SU-DHL-6 (cell line): Measurements from ENCODE around the gene ACTN4.
"Not testable (repeated sequence)": the region's sequence is repeated elsewhere in the genome, so short reads cannot be mapped to it uniquely, and the experiment has no call there.

Experiments
- H2AFZ ChIP-seq: fragments of 200-600 bp; sonication (generic); 2 replicates; pipeline ENCODE4 v1.6.1; 2014; ENCODE audit warnings: low read depth, mild to moderate bottlenecking, moderate library complexity, mixed read lengths, antibody characterized with exemption, low read length; ENCODE audit not compliant: severe bottlenecking
- H3F3A ChIP-seq: fragments of 200-600 bp; shearing (Covaris generic); 2 replicates; pipeline ENCODE4 v1.6.0; 2016; ENCODE audit warnings: antibody characterized with exemption, mild to moderate bottlenecking; ENCODE audit not compliant: insufficient read depth
- H3K27ac ChIP-seq: fragments of 200-600 bp; sonication (generic); 2 replicates; pipeline ENCODE4 v1.5.1; 2016; ENCODE audit warnings: low read depth, mild to moderate bottlenecking, low read length, moderate library complexity, mixed read lengths
- H3K27me3 ChIP-seq: fragments of 200-600 bp; sonication (generic), shearing (Covaris generic); 2 replicates; pipeline ENCODE4 v1.6.0; 2014; ENCODE audit warnings: mild to moderate bottlenecking, low read length
- H3K36me3 ChIP-seq: fragments of 200-600 bp; sonication (generic); 2 replicates; pipeline ENCODE4 v1.6.1; 2014; ENCODE audit warnings: mild to moderate bottlenecking, low read length, mixed read lengths
- H3K4me2 ChIP-seq: fragments of 300-600, 200-600 bp; shearing (Covaris generic), sonication (generic); 2 replicates; pipeline ENCODE4 v1.6.0; 2014; ENCODE audit warnings: low read length, low read depth, mild to moderate bottlenecking; ENCODE audit not compliant: poor library complexity, severe bottlenecking
- H3K4me3 ChIP-seq: fragments of 200-600 bp; sonication (generic); 2 replicates; pipeline ENCODE4 v1.5.1; 2014; ENCODE audit warnings: antibody characterized with exemption, low read length, mild to moderate bottlenecking, mixed read lengths; ENCODE audit not compliant: insufficient read depth, poor library complexity, severe bottlenecking
- H3K79me2 ChIP-seq: fragments of 200-600 bp; sonication (generic); 2 replicates; pipeline ENCODE4 v1.6.1; 2014; ENCODE audit warnings: mild to moderate bottlenecking, low read length, moderate library complexity; ENCODE audit not compliant: insufficient read depth
- H3K9ac ChIP-seq: fragments of 200-600 bp; sonication (generic); 2 replicates; pipeline ENCODE4 v1.7.0; 2014; ENCODE audit warnings: mild to moderate bottlenecking, low read length
- H3K9me2 ChIP-seq: fragments of 200-600 bp; sonication (generic); replicated peaks from 2 replicates; pipeline ENCODE4 v1.6.1; 2014; ENCODE audit warnings: low read length; ENCODE audit not compliant: insufficient read depth
- H3K9me3 ChIP-seq: fragments of 200-600 bp; sonication (generic); 2 replicates; pipeline ENCODE4 v1.6.1; 2014; ENCODE audit warnings: low read length, mixed read lengths; ENCODE audit not compliant: insufficient read depth
- H4K20me1 ChIP-seq: fragments of 200-600 bp; sonication (generic); 2 replicates; pipeline ENCODE4 v1.6.1; 2014; ENCODE audit warnings: low read depth, mild to moderate bottlenecking, antibody characterized with exemption, low read length, moderate library complexity, mixed read lengths
- CTCF ChIP-seq: fragments of 200-600 bp; sonication (generic); IDR thresholded peaks from one replicate; pipeline ENCODE4 v1.5.1; 2017; ENCODE audit warnings: antibody characterized with exemption, mild to moderate bottlenecking, low read length, moderate library complexity; ENCODE audit not compliant: insufficient read depth, poor library complexity, severe bottlenecking
- EZH2phosphoT487 ChIP-seq: fragments of 200-600 bp; sonication (generic), shearing (Covaris generic); conservative IDR thresholded peaks from 2 replicates; pipeline ENCODE4 v1.6.1; 2018; ENCODE audit warnings: mild to moderate bottlenecking, antibody characterized with exemption, low read length, moderate library complexity, mixed read lengths

ACTN4 gene

GRCh38 chr19:38647368-38647965 lies at the start of gene ACTN4:
ACTN4 (plus strand) TSS chr19:38647649; CDS start chr19:38647746, 97 bp downstream.
- Histone ChIP-seq H3F3A (no peaks in the 10 kb centered on the region), H2AFZ (peak within 1 kb of the TSS; percentile 97), H3K9me3 (no peaks in the 10 kb centered on the region), H3K4me2 (peak within 1 kb of the TSS; percentile 87), H3K9me2 (no peaks in the 10 kb centered on the region), H4K20me1 (no peaks in the 10 kb centered on the region; the same call in 1 of the 2 replicates), H3K4me3 (peak within 1 kb of the TSS; percentile 100), H3K79me2 (peaks cover 49% of the 10 kb centered on the region), H3K9ac (peak within 1 kb of the TSS; percentile 100), H3K27ac (peak within 1 kb of the TSS; percentile 53), H3K36me3 (no peaks in the 10 kb centered on the region), H3K27me3 (no peaks in the 10 kb centered on the region)
- TF ChIP-seq CTCF (no peak), EZH2phosphoT487 (no peak)

GRCh38 chr19:38599722-38600121 lies 47.7 kb upstream of the ACTN4 start:
- Histone ChIP-seq H3K9me2 (no peaks in the 10 kb centered on the region), H3K9ac (no peak overlapping the region), H2AFZ (no peak overlapping the region), H3K27ac (no peak overlapping the region), H3F3A (0 out of 2 replicates have a peak, but pooled peaks cover 3% of the 10 kb centered on the region), H3K4me3 (no peak overlapping the region), H4K20me1 (no peaks in the 10 kb centered on the region), H3K27me3 (no peaks in the 10 kb centered on the region), H3K36me3 (peaks cover 9% of the 10 kb centered on the region; the same call in 1 of the 2 replicates), H3K9me3 (no peaks in the 10 kb centered on the region), H3K79me2 (no peaks in the 10 kb centered on the region), H3K4me2 (no peak overlapping the region)
- TF ChIP-seq EZH2phosphoT487 (no peak), CTCF (no peak)

GRCh38 chr19:38602856-38603255 lies 44.6 kb upstream of the ACTN4 start:
- H3F3A ChIP-seq, H3K27ac ChIP-seq, H3K79me2 ChIP-seq, H3K9me3 ChIP-seq, H3K36me3 ChIP-seq, H3K4me3 ChIP-seq, H3K9me2 ChIP-seq, H2AFZ ChIP-seq, H4K20me1 ChIP-seq, H3K27me3 ChIP-seq, H3K4me2 ChIP-seq, H3K9ac ChIP-seq: not testable (repeated sequence)

GRCh38 chr19:38606131-38606530 lies 41.3 kb upstream of the ACTN4 start:
- no peaks in the 10 kb centered on the region for H3K79me2 ChIP-seq
- no peak for TF ChIP-seq EZH2phosphoT487
- TF ChIP-seq CTCF: no peak
- no peaks in the 10 kb centered on the region for H3K27me3 ChIP-seq
- H2AFZ ChIP-seq: no peak overlapping the region
- no peak overlapping the region for H3K4me2 ChIP-seq
- no peaks in the 10 kb centered on the region for H3K9me2 ChIP-seq
- no peaks in the 10 kb centered on the region for H3K9me3 ChIP-seq
- no peak overlapping the region for H3K4me3 ChIP-seq
- H3F3A ChIP-seq: 0 out of 2 replicates have a peak, but pooled peaks cover 3% of the 10 kb centered on the region
- no peaks in the 10 kb centered on the region for H4K20me1 ChIP-seq
- no peak overlapping the region for H3K9ac ChIP-seq
- no peak overlapping the region for H3K27ac ChIP-seq
- H3K36me3 ChIP-seq: peaks cover 7% of the 10 kb centered on the region; the same call in 1 of the 2 replicates
